ENCODE results near the gene CADPS2. TPM values are rescaled to one million over a fixed set of nuclear protein-coding genes. Genes with fewer than 3 reads are reported as not detected.

Gene CADPS2
- total and polyA plus RNA-seq, 2 of the 8 experiments (the other 6 are each of a cell fraction or from before 2014, with no cell fraction given) = 8.9 to 22.3 TPM

- Histone ChIP-seq H4K5ac (ENCODE audit: insufficient read length, low read depth, low read length) (peak overlapping the region; percentile 16), H3K23ac (ENCODE audit: insufficient read length) (no peak overlapping the region), H3K4ac (replicated peaks; ENCODE audit: insufficient read length, low read depth, low read length) (no peak overlapping the region), H2BK15ac (ENCODE audit: low read length) (0 out of 2 replicates have a peak overlapping the region, but pooled peaks have one; percentile 31), H3K79me1 (ENCODE audit: low read depth, low read length) (no peaks in the 10 kb centered on the region), H2AK5ac (ENCODE audit: low read depth, low read length) (no peak overlapping the region), H2BK12ac (ENCODE audit: low read depth, low read length) (peak overlapping the region; percentile 72; the same call in 1 of the 2 replicates), H3K4me2 (ENCODE audit: insufficient read depth in 1 of 2, low read depth in 2 of 2, low read length in 2 of 2) (peak overlapping the region; percentile 99 to 100), H2BK5ac (ENCODE audit: low read depth, low read length) (peak overlapping the region; percentile 26; the same call in 1 of the 2 replicates), H3K56ac (replicated peaks; ENCODE audit: insufficient read length, low read depth, low read length) (no peak overlapping the region), H3K23me2 (ENCODE audit: low read depth, low read length) (peaks cover 42% of the 10 kb centered on the region; the same call in 1 of the 2 replicates), H3K27ac (ENCODE audit: low read depth, low read length) (no peak overlapping the region), H4K91ac (replicated peaks; ENCODE audit: insufficient read length, low read length) (peak overlapping the region; percentile 10), H4K20me1 (replicated peaks in 1 of 2; ENCODE audit: control insufficient read depth in 1 of 2, insufficient read depth in 2 of 2, low read length in 2 of 2) (peaks cover 0 to 3% of the 10 kb centered on the region in 2 experiments), H3K27me3 (replicated peaks in 1 of 4; ENCODE audit: control insufficient read depth in 3 of 4, extremely low read depth in 1 of 4, insufficient read depth in 3 of 4, low read length in 3 of 4) (peaks cover 25 to 64% (median 51%) of the 10 kb centered on the region in 4 experiments), H3K36me3 (ENCODE audit: control insufficient read depth in 2 of 4, insufficient read depth in 4 of 4, low read length in 3 of 4) (peaks cover 0 to 30% (median 2%) of the 10 kb centered on the region in 4 experiments; a peak in 2 of 8 replicates), H3K18ac (ENCODE audit: extremely low read depth, low read length) (peak overlapping the region; percentile 79; the same call in 1 of the 2 replicates), H2BK120ac (replicated peaks; ENCODE audit: low read depth, low read length) (no peak overlapping the region), H3K4me1 (replicated peaks in 1 of 4; ENCODE audit: control insufficient read depth in 3 of 4, insufficient read depth in 4 of 4, low read length in 3 of 4) (peaks cover under 1 to 30% (median 18%) of the 10 kb centered on the region in 4 experiments), H4K8ac (ENCODE audit: extremely low read depth, insufficient read depth, low read length) (peak overlapping the region; percentile 66; the same call in 1 of the 2 replicates), H3K79me2 (ENCODE audit: control insufficient read depth in 1 of 2, insufficient read depth in 2 of 2, low read length in 2 of 2) (peaks cover 0 to 26% of the 10 kb centered on the region in 2 experiments; a peak in 3 of 4 replicates), H3K4me3 (ENCODE audit: extremely low read depth in 1 of 4, insufficient read depth in 2 of 4, low read depth in 3 of 4, low read length in 4 of 4) (peak overlapping the region; percentile 81 to 93 (median 86)), H3K14ac (ENCODE audit: insufficient read length) (no peak overlapping the region), H3K9ac (replicated peaks in 1 of 4; ENCODE audit: extremely low read depth in 1 of 4, low read depth in 3 of 4, low read length in 3 of 4) (peak overlapping the region in 2 of 4 experiments; percentile 6 to 40; a peak in 2 of 7 replicates), H2AFZ (ENCODE audit: low read length) (peak overlapping the region; percentile 30; the same call in 1 of the 2 replicates), H2BK20ac (ENCODE audit: low read length) (peak overlapping the region; percentile 43), H3K9me3 (ENCODE audit: insufficient read depth in 2 of 2, low read depth in 1 of 2, low read length in 1 of 2) (no peaks in the 10 kb centered on the region)
- DNase-seq (ENCODE audit: low read depth in 1 of 2, low spot score in 2 of 2) (peak in 1 of 2 experiments; percentile 81), FAIRE-seq (no peak)
- ChIA-PET POLR2A (ENCODE audit: partially characterized antibody) (interaction anchor here (0.7 to 2.2 kb wide), 7 partner anchors 10 to 225 kb away, joined by 3 to 26 read pairs (median 5); no protein-coding TSS in a partner anchor), CTCF (ENCODE audit: partially characterized antibody) (interaction anchor here (0.7 to 2.2 kb wide), 15 partner anchors 9 to 243 kb away, joined by 3 to 9 read pairs (median 3); no protein-coding TSS in a partner anchor)
- 2% methylated on average over 59 of the region's 65 CpGs; no CpG with 5 or more reads in 1 of the 2 experiments for WGBS, 2 experiments (ENCODE audit: extremely low coverage in 1 of 2, insufficient coverage in 1 of 2, insufficient read length in 1 of 2, insufficient replicate concordance in 2 of 2, low coverage in 1 of 2, low lambda C conversion rate in 2 of 2, missing lambda C conversion rate in 1 of 2)
- TF ChIP-seq CTBP2 (IDR thresholded peaks at IDR 0.05; ENCODE audit: borderline replicate concordance, insufficient read depth, insufficient read length, low read length) (peak; percentile 19), ASH2L (IDR thresholded peaks at IDR 0.05; ENCODE audit: low read length) (peak; percentile 6), SP4 (IDR thresholded peaks at IDR 0.05; ENCODE audit: low read length) (no peak), EZH2 (IDR thresholded peaks at IDR 0.05; ENCODE audit: low read depth, low read length, severe bottlenecking) (peak; percentile 92), POLR2A (IDR thresholded peaks at IDR 0.05; ENCODE audit: control extremely low read depth in 1 of 2, low read depth in 2 of 2, low read length in 2 of 2) (no peak), NANOG (IDR thresholded peaks at IDR 0.05; ENCODE audit: insufficient read depth, low read depth, low read length, poor library complexity, severe bottlenecking) (no peak), SIN3A (conservative IDR thresholded peaks at IDR 0.05 in 1 of 2, IDR thresholded peaks at IDR 0.05 in 1 of 2; ENCODE audit: low read depth in 1 of 2, low read length in 2 of 2) (0 out of 4 replicates have a peak, but pooled peaks of 1 of the 2 experiments have one; percentile 46), PHF8 (conservative IDR thresholded peaks at IDR 0.05; ENCODE audit: low read depth, low read length) (no peak), KDM4A (IDR thresholded peaks at IDR 0.05; ENCODE audit: low read depth, low read length, severe bottlenecking) (peak; percentile 82)
These were observed 580.6 kb downstream of the CADPS2 start for GRCh38 chr7:122305475-122306319.

Data from H1 (cell line).